ENCODE measurements around the gene CPED1. TPM values are rescaled to one million over a fixed set of nuclear protein-coding genes. Genes with fewer than 3 reads are reported as not detected.

Gene CPED1
- total RNA-seq, 3 donors from 2014 or later (not counting 1 experiment from before 2014, with no cell fraction given): 0.50 to 1.3 (median 0.96) TPM

- no peak for ATAC-seq
- Histone ChIP-seq H3K4me1 (ENCODE audit: control insufficient read depth, insufficient read depth, low read length) (peaks cover 3% of the 10 kb centered on the region), H3K27me3 (ENCODE audit: control insufficient read depth, insufficient read depth, low read length) (peaks cover 2% of the 10 kb centered on the region), H3K36me3 (ENCODE audit: control insufficient read depth, insufficient read depth, low read length) (peaks cover 3% of the 10 kb centered on the region), H3K27ac (ENCODE audit: low read length) (no peak overlapping the region), H3K9me3 (ENCODE audit: control insufficient read depth, insufficient read depth, low read length) (no peaks in the 10 kb centered on the region), H3K4me3 (ENCODE audit: low read length) (no peak overlapping the region)
- no peak for TF ChIP-seq CTCF (IDR thresholded peaks at IDR 0.05)
- Mint-ChIP-seq H3K4me3 (peak overlapping the region; percentile 76), H3K27ac (peak overlapping the region in 1 of 2 donors; percentile 6), H3K9me3 (no peaks in the 10 kb centered on the region), H3K27me3 (ENCODE audit: low read depth in 2 of 2) (peaks cover 0 to 10% of the 10 kb centered on the region in 2 donors), H3K36me3 (no peaks in the 10 kb centered on the region), H3K4me1 (peaks cover 19 to 26% of the 10 kb centered on the region in 2 donors)
- DNase-seq: no peak
- intact Hi-C loops (cut with micrococcal nuclease): no loop called here
Measured at GRCh38 chr7:120947980-120948379, 40.5 kb upstream of the CPED1 start.

GRCh38 chr7:120949393-120949911, 39.1 kb upstream of the CPED1 start:
- H3K27me3 ChIP-seq (ENCODE audit: control insufficient read depth, insufficient read depth, low read length): peaks cover 2% of the 10 kb centered on the region
- intact Hi-C loops (cut with micrococcal nuclease): no loop called here
- H3K36me3 ChIP-seq (ENCODE audit: control insufficient read depth, insufficient read depth, low read length): peaks cover 16% of the 10 kb centered on the region
- no peak for DNase-seq
- no peak for TF ChIP-seq CTCF (IDR thresholded peaks at IDR 0.05)
- Mint-ChIP-seq H3K9me3 (no peaks in the 10 kb centered on the region), H3K4me3 (peak overlapping the region; percentile 91), H3K36me3 (no peaks in the 10 kb centered on the region), H3K4me1 (peaks cover 19 to 26% of the 10 kb centered on the region in 2 donors), H3K27ac (peak overlapping the region; percentile 94 to 99), H3K27me3 (ENCODE audit: low read depth in 2 of 2) (peaks cover 0 to 10% of the 10 kb centered on the region in 2 donors)
- no peak for ATAC-seq
- H3K9me3 ChIP-seq (ENCODE audit: control insufficient read depth, insufficient read depth, low read length): no peaks in the 10 kb centered on the region
- peaks cover 3% of the 10 kb centered on the region for H3K4me1 ChIP-seq (ENCODE audit: control insufficient read depth, insufficient read depth, low read length)
- no peak overlapping the region for H3K27ac ChIP-seq (ENCODE audit: low read length)
- 0% methylated on average over 1 of the region's 8 CpGs for WGBS (ENCODE audit: insufficient coverage)
- peak overlapping the region; percentile 86 for H3K4me3 ChIP-seq (ENCODE audit: low read length)

GRCh38 chr7:120949998-120950538, 38.4 kb upstream of the CPED1 start:
- Mint-ChIP-seq H3K27me3 (ENCODE audit: low read depth in 2 of 2) (peaks cover 0 to 10% of the 10 kb centered on the region in 2 donors), H3K4me3 (peak overlapping the region; percentile 91), H3K4me1 (peaks cover 19 to 26% of the 10 kb centered on the region in 2 donors), H3K27ac (peak overlapping the region; percentile 94 to 99), H3K36me3 (no peaks in the 10 kb centered on the region), H3K9me3 (no peaks in the 10 kb centered on the region)
- peaks cover 3% of the 10 kb centered on the region for H3K4me1 ChIP-seq (ENCODE audit: control insufficient read depth, insufficient read depth, low read length)
- no peak for ATAC-seq
- DNase-seq: no peak
- H3K27ac ChIP-seq (ENCODE audit: low read length): peak overlapping the region; percentile 99
- H3K4me3 ChIP-seq (ENCODE audit: low read length): peak overlapping the region; percentile 86
- WGBS (ENCODE audit: insufficient coverage): 1% methylated on average over 7 of the region's 10 CpGs
- H3K9me3 ChIP-seq (ENCODE audit: control insufficient read depth, insufficient read depth, low read length): no peaks in the 10 kb centered on the region
- intact Hi-C loops (cut with micrococcal nuclease): no loop called here
- no peak for TF ChIP-seq CTCF (IDR thresholded peaks at IDR 0.05)
- peaks cover 2% of the 10 kb centered on the region for H3K27me3 ChIP-seq (ENCODE audit: control insufficient read depth, insufficient read depth, low read length)
- H3K36me3 ChIP-seq (ENCODE audit: control insufficient read depth, insufficient read depth, low read length): peaks cover 22% of the 10 kb centered on the region

All from natural killer cell (primary cell).